Stimulated activated naive B cell treated with anti-CD40 and anti-IgM and Interleukin-4, amounts not matched to agents 10 μg/mL and 1 μg/mL and 100 μg/mL, for 72 hours (primary cell): ENCODE results near the gene DPRX.
A peak's percentile ranks its signal among the peaks of the same experiment; 100 is the strongest.
"Not testable (repeated sequence)": the region's sequence is repeated elsewhere in the genome, so short reads cannot be mapped to it uniquely, and the experiment has no call there.

Experiments
- ATAC-seq, 2 donors: fragments of 150-1000 bp; cut with Tn5 transposase; replicated peaks; 2 replicates each; pipeline ENCODE4 v1.10.0; 2021; ENCODE audit warnings: moderate library complexity in 1 of 2
- DNase-seq: peaks from one replicate; pipeline ENCODE4 v3.0.0; 2021
- H3K27ac Mint-ChIP-seq: one replicate; pipeline ENCODE4 v1.8.0; 2022; ENCODE audit warnings: mild to moderate bottlenecking, mixed read lengths
- H3K27me3 Mint-ChIP-seq, 2 donors: one replicate each; pipeline ENCODE4 v1.8.0; 2022; ENCODE audit warnings: mixed read lengths in 2 of 2
- H3K36me3 Mint-ChIP-seq, 2 donors: one replicate each; pipeline ENCODE4 v1.8.0; 2022; ENCODE audit warnings: mixed read lengths in 2 of 2, mild to moderate bottlenecking in 1 of 2
- H3K4me1 Mint-ChIP-seq, 2 donors: one replicate each; pipeline ENCODE4 v1.8.0; 2022; ENCODE audit warnings: mixed read lengths in 2 of 2, mild to moderate bottlenecking in 1 of 2
- H3K4me3 Mint-ChIP-seq, 2 donors: one replicate each; pipeline ENCODE4 v1.8.0; 2022; ENCODE audit warnings: mild to moderate bottlenecking in 2 of 2, mixed read lengths in 2 of 2, moderate library complexity in 1 of 2
- H3K9me3 Mint-ChIP-seq, 2 donors: one replicate each; pipeline ENCODE4 v1.8.0; 2022; ENCODE audit warnings: mixed read lengths in 2 of 2, mild to moderate bottlenecking in 1 of 2

DPRX gene

DNA sequence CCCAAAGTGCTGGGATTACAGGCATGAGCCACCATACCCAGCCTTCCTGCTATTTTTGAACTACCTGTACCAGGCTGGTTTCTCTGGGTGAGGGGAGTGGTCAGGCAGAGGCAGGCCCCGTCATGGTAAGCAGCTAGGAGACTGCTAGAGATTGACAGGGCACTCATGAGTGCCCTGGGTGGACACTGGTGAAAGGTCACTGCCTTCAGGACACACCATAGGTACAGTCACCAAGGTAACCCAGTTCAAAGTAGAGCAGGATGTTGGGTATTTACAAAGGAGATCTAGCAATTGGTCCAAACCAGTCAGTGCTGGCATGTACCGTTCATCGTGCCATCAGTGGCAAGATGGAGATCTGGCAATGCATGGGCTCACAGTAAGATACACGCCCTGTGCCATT is 25.5 kb downstream of the DPRX start:
- DNase-seq (no peak), ATAC-seq (no peak)
- H3K27me3 Mint-ChIP-seq = peaks cover 9 to 14% of the 10 kb centered on the region in 2 donors
- no peak overlapping the region for H3K4me3 Mint-ChIP-seq
- H3K4me1 Mint-ChIP-seq = peaks cover 0 to 1% of the 10 kb centered on the region in 2 donors
- H3K36me3 Mint-ChIP-seq = peaks cover 0 to 3% of the 10 kb centered on the region in 2 donors
- H3K9me3 Mint-ChIP-seq = peaks cover 7 to 9% of the 10 kb centered on the region in 2 donors
- no peak overlapping the region for H3K27ac Mint-ChIP-seq

DNA sequence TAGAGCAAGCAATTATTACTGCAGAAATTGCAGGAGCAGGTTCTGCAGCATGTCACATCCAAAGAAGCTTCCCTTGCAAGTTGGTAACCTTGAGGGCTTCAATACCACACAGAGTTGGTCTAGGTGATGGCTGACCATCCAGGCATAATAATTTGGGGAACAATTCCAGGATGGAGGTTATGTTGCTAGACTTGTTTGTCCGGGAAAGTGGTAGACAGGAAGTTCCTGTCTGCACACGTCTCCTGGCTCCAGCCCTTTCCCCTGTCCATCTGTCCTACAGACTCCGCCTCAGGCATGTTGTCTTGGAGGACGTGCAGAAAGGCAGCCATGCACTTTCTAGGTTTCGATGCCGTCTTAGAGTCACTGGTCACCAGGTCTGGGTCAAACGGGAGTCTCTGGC is 26.0 kb downstream of the DPRX start:
- Mint-ChIP-seq H3K27ac (no peak overlapping the region), H3K27me3 (peaks cover 9 to 15% of the 10 kb centered on the region in 2 donors), H3K4me3 (no peak overlapping the region), H3K9me3 (peaks cover 7 to 9% of the 10 kb centered on the region in 2 donors), H3K4me1 (peaks cover 0 to 1% of the 10 kb centered on the region in 2 donors), H3K36me3 (peaks cover 0 to 3% of the 10 kb centered on the region in 2 donors)
- DNase-seq = no peak
- ATAC-seq = no peak

DNA sequence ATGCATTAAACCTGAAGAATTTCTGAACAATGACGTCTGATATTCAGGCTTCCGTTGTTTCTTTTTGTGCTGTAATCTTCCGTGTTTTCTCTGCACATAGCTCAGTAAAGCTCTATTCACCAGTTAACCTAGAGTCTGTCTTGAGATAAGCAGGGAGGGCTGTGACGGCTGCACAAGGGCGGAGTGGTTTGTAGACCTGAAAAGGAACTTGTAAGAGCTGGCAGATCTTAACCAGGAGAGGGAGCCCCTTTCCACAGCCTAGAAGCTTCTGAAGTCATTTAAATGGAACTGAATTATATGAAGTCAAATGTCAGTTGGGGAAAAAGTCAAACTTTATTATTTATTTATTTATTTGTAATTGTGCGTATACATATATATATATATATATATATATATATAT is 27.5 kb downstream of the DPRX start:
- Mint-ChIP-seq H3K36me3 (peaks cover 0 to 3% of the 10 kb centered on the region in 2 donors), H3K27me3 (peaks cover 9 to 15% of the 10 kb centered on the region in 2 donors), H3K27ac (no peak overlapping the region), H3K9me3 (peaks cover 9 to 13% of the 10 kb centered on the region in 2 donors), H3K4me1 (peaks cover 0 to 1% of the 10 kb centered on the region in 2 donors), H3K4me3 (no peak overlapping the region)
- ATAC-seq (peak; percentile 61), DNase-seq (no peak)

DNA sequence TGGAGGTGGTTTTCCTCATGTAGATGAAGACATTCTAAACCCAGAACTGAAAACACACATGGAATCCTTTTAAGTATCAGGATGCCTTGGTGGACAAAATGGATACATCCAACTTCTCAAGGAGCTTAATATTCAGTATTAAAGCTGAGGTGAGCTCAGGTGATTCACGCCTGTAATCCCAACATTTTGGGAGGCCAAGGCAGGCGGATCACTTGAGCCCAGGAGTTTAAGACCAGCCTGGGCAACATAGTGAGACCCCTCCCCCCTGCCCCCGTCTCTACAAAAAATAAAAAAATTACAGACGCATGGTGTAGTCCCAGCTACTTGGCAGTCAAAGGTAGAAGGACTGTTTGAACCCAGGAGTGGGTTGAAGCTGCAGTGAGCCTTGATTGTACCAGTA is 28.8 kb downstream of the DPRX start:
- H3K27me3 Mint-ChIP-seq = peaks cover 9 to 15% of the 10 kb centered on the region in 2 donors
- H3K36me3 Mint-ChIP-seq = peaks cover 0 to 3% of the 10 kb centered on the region in 2 donors
- DNase-seq = no peak
- no peak overlapping the region for H3K27ac Mint-ChIP-seq
- no peak overlapping the region for H3K4me3 Mint-ChIP-seq
- H3K9me3 Mint-ChIP-seq = peaks cover 7 to 8% of the 10 kb centered on the region in 2 donors
- no peak for ATAC-seq
- peaks cover 0 to 1% of the 10 kb centered on the region in 2 donors for H3K4me1 Mint-ChIP-seq

DNA sequence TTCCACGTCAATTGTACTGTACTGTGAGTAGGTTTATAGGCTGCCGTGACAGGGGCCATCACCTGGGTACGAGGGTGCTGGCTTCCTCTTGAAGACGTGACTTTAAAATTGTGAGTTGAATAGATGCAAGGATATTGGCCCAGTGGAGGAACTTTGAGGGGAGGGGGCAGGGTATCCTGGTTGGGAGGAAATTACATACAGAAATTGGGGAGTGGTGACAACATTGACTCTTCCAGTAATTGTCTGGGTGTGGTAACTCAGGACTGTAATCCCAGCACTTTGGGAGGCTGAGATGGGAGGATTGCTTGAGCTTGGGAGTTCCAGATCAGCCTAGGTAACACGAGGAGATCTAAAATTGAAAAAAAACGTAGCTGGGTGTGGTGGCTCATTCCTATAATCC is 30.4 kb downstream of the DPRX start:
- Mint-ChIP-seq H3K36me3 (no peaks in the 10 kb centered on the region), H3K27me3 (peaks cover 9 to 15% of the 10 kb centered on the region in 2 donors), H3K4me3 (no peak overlapping the region), H3K4me1 (peaks cover 0 to 1% of the 10 kb centered on the region in 2 donors), H3K9me3 (peaks cover 4% of the 10 kb centered on the region in 2 donors), H3K27ac (no peak overlapping the region)
- DNase-seq = no peak
- ATAC-seq = no peak

DNA sequence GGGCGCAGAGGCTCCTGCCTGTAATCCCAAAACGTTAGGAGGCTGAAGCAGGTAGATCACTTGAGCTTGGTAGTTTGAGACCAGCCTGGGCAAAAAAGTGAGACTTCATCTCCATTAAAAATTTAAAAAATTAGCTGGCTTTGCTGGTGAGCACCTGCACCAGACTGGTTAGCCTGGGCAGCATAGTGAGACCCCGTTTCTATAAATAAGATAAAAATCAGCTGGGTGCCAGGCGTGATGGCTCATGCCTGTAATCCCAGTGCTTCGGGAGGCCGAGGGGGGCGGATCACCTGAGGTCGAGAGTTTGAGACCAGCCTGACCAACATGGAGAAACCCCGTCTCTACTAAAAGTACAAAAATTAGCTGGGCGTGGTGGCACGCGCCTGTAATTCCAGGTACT is 32.4 kb downstream of the DPRX start:
- no peak for ATAC-seq
- Mint-ChIP-seq H3K4me3 (no peak overlapping the region), H3K27ac (no peak overlapping the region), H3K9me3 (peaks cover 4% of the 10 kb centered on the region in 2 donors), H3K4me1 (peaks cover 0 to 1% of the 10 kb centered on the region in 2 donors), H3K27me3 (peaks cover 5 to 10% of the 10 kb centered on the region in 2 donors), H3K36me3 (no peaks in the 10 kb centered on the region)
- DNase-seq = no peak

DNA sequence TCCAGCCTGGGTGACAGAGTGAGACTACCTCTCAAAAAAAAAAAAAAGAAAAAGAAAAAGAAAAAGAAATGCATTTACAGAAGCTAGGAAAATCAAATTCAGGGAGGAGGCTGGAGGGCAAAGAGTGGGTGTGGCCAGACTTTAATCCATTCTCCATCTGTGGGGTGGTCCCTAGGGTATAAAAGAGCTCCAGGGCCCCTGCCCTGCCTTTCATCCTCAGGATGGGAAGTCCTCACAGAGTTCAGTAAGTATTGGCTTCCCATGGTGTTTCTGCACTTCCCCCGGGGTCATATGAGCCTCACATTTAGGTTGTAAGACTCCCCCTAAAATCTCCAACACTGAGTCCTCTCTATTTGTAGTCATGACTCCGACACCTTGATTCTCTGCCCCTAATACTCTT is 33.0 kb downstream of the DPRX start:
- H3K4me3 Mint-ChIP-seq = no peak overlapping the region
- peaks cover 4 to 8% of the 10 kb centered on the region in 2 donors for H3K27me3 Mint-ChIP-seq
- H3K4me1 Mint-ChIP-seq = peaks cover 0 to 1% of the 10 kb centered on the region in 2 donors
- H3K27ac Mint-ChIP-seq = no peak overlapping the region
- DNase-seq (no peak), ATAC-seq (no peak)
- no peaks in the 10 kb centered on the region for H3K36me3 Mint-ChIP-seq
- peaks cover 4% of the 10 kb centered on the region in 2 donors for H3K9me3 Mint-ChIP-seq

DNA sequence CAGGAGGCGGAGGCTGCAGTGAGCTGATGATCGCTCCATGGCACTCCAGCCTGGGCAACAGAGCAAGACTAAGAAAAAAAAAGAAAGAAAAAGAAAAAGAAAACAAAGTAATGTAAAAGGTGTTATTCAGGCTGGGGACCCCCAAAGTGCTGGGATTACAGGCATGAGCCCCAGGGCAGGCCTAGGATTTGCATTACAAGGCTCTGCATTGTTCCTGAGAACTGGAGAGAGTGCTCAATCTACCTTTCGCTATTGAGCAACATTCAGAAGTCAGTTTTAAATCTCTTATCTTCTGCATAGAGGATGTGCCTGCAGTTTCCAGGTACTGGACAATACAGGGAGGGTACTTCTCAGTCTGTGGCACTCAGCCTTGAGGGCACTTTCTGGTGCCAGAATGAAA is 34.5 kb downstream of the DPRX start:
- not testable (repeated sequence) for H3K36me3 Mint-ChIP-seq, H3K4me3 Mint-ChIP-seq, H3K4me1 Mint-ChIP-seq, ATAC-seq, H3K9me3 Mint-ChIP-seq, H3K27me3 Mint-ChIP-seq, DNase-seq, H3K27ac Mint-ChIP-seq

DNA sequence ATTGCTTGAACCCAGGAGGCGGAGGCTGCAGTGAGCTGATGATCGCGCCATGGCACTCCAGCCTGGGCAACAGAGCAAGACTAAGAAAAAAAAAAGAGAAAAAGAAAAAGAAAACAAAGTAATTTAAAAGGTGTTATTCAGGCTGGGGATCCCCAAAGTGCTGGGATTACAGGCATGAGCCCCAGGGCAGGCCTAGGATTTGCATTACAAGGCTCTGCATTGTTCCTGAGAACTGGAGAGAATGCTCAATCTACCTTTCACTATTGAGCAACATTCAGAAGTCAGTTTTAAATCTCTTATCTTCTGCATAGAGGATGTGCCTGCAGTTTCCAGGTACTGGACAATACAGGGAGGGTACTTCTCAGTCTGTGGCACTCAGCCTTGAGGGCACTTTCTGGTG is 37.0 kb downstream of the DPRX start:
- not testable (repeated sequence) for H3K4me3 Mint-ChIP-seq, H3K27me3 Mint-ChIP-seq, ATAC-seq, H3K9me3 Mint-ChIP-seq, H3K4me1 Mint-ChIP-seq, H3K27ac Mint-ChIP-seq, DNase-seq, H3K36me3 Mint-ChIP-seq

DNA sequence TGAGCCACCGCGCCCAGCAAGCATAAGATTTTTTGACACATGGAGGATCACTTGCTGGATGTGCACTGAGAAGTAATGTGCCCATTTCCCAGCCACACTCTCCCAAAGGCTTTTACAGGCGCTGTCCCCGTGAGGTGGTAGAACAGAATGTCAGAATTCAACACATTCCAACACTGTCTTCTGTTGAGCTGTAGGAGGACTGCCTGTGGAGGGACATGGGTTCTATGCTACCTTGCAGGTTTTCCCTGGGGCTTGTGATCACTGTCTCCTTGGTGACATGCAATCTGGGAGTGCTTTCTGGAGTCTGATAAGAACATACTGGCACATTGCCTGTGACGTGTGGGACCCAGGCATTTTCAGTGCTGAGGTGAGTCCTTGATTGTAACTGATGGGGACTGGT is 38.5 kb downstream of the DPRX start:
- Mint-ChIP-seq H3K27me3 (no peaks in the 10 kb centered on the region), H3K4me3 (no peak overlapping the region), H3K27ac (no peak overlapping the region), H3K4me1 (no peaks in the 10 kb centered on the region), H3K36me3 (no peaks in the 10 kb centered on the region), H3K9me3 (peaks cover 0 to 3% of the 10 kb centered on the region in 2 donors)
- no peak for DNase-seq
- no peak for ATAC-seq

DNA sequence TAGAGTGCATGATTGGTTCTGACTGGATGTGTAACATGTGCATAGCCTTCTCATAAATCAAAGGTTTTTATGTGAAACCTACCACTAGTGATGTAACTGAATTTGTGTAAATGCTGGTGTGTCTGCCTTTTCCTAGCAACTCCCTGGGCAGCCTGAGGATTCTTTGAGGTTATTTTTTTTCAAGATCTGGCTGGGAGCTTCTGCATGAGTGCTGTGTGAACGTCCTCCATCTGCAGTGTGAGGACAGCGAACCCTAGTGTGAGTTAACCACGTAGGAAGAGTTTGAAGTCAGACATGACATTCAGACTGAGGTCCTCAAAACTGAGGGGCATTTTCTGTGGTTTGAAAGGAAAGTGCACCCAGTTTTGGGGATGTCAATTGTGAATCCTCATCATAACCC is 39.9 kb downstream of the DPRX start:
- no peak overlapping the region for H3K27ac Mint-ChIP-seq
- no peak for DNase-seq
- no peaks in the 10 kb centered on the region for H3K27me3 Mint-ChIP-seq
- no peak for ATAC-seq
- H3K4me3 Mint-ChIP-seq = no peak overlapping the region
- H3K4me1 Mint-ChIP-seq = no peaks in the 10 kb centered on the region
- H3K9me3 Mint-ChIP-seq = peaks cover under 1 to 3% of the 10 kb centered on the region in 2 donors
- H3K36me3 Mint-ChIP-seq = no peaks in the 10 kb centered on the region
